Hematopoietic multipotent progenitor cell (in vitro differentiated cells): ENCODE results near the gene DHX9. TPM values are rescaled to one million over a fixed set of nuclear protein-coding genes. Genes with fewer than 3 reads are reported as not detected.
A peak's percentile ranks its signal among the peaks of the same experiment; 100 is the strongest.

Experiments
- DNase-seq, 3 donors: peaks; one replicate each; pipeline ENCODE4 v3.0.0-alpha.2; 2011 to 2015; ENCODE audit warnings: low read depth in 2 of 3, low spot score in 2 of 3
- total RNA-seq: library from RNA; depleted of rRNA; stranded (reverse); fragments of >200 nt; gene quantifications from one replicate; pipeline ENCODE4 v1.2.3, GENCODE V29; 2012

The DHX9 gene
- total RNA-seq: 91.6 TPM

GRCh38 chr1:182839209-182840066, at the start of gene DHX9:
Gene DHX9, plus strand, starts transcription at chr1:182839347. Its CDS starts 3,220 bp downstream, at chr1:182842567.
- peak; percentile 92 to 99 (median 94) for DNase-seq

- peak in 1 of 3 donors; percentile 23 for DNase-seq
Measured at GRCh38 chr1:182791281-182792179, 47.6 kb upstream of the DHX9 start.

GRCh38 chr1:182794091-182794490, 45.1 kb upstream of the DHX9 start:
- DNase-seq: no peak

GRCh38 chr1:182794676-182795201, 44.4 kb upstream of the DHX9 start:
- DNase-seq: no peak

GRCh38 chr1:182795563-182796228, 43.5 kb upstream of the DHX9 start:
- peak in 2 of 3 donors; percentile 77 to 92 for DNase-seq

GRCh38 chr1:182802006-182802803, 36.9 kb upstream of the DHX9 start:
- no peak for DNase-seq

GRCh38 chr1:182803846-182804245, 35.3 kb upstream of the DHX9 start:
- no peak for DNase-seq

GRCh38 chr1:182806015-182806678, 33.0 kb upstream of the DHX9 start:
- DNase-seq: no peak

- DNase-seq: no peak
Measured at GRCh38 chr1:182807907-182808306, 31.2 kb upstream of the DHX9 start.

GRCh38 chr1:182809414-182809957, 29.7 kb upstream of the DHX9 start:
- no peak for DNase-seq

- no peak for DNase-seq
Measured at GRCh38 chr1:182811975-182812722, 27.0 kb upstream of the DHX9 start.

- DNase-seq: no peak
Measured at GRCh38 chr1:182816863-182817262, 22.3 kb upstream of the DHX9 start.

GRCh38 chr1:182817802-182818201, 21.3 kb upstream of the DHX9 start:
- DNase-seq: no peak

GRCh38 chr1:182823220-182823619, 15.9 kb upstream of the DHX9 start:
- DNase-seq: no peak

- DNase-seq: no peak
Measured at GRCh38 chr1:182826892-182827291, 12.3 kb upstream of the DHX9 start.

- peak in 1 of 3 donors; percentile 6 for DNase-seq
Measured at GRCh38 chr1:182829285-182829932, 9.7 kb upstream of the DHX9 start.

GRCh38 chr1:182833271-182833670, 5.9 kb upstream of the DHX9 start:
- no peak for DNase-seq

- DNase-seq: no peak
Measured at GRCh38 chr1:182834326-182834725, 4.8 kb upstream of the DHX9 start.
